Activated T-helper 1 cell treated with anti-CD3 and anti-CD28 coated beads, Interleukin-12 subunit alpha, Interleukin-12 subunit beta, Interleukin-2, Interleukin-4 antibody, amounts not matched to agents 30 ng/mL and 10 ng/mL and 1 ng/mL, durations not matched to agents 14 hours and 24 hours and 36 hours (primary cell): ENCODE results near the gene DRD4. TPM values are rescaled to one million over a fixed set of nuclear protein-coding genes. Genes with fewer than 3 reads are reported as not detected.

Source experiments
- DNase-seq: peaks from one replicate; pipeline ENCODE4 v3.0.0; 2021; ENCODE audit warnings: low spot score
- H3K27ac Mint-ChIP-seq: one replicate; pipeline ENCODE4 v1.8.0; 2021; ENCODE audit warnings: mild to moderate bottlenecking, mixed read lengths
- H3K27me3 Mint-ChIP-seq: one replicate; pipeline ENCODE4 v1.8.0; 2022; ENCODE audit warnings: mild to moderate bottlenecking, moderate library complexity, mixed read lengths; ENCODE audit not compliant: insufficient read depth
- H3K36me3 Mint-ChIP-seq: one replicate; pipeline ENCODE4 v1.8.0; 2021; ENCODE audit warnings: low read depth, mixed read lengths
- H3K4me1 Mint-ChIP-seq: one replicate; pipeline ENCODE4 v1.8.0; 2021; ENCODE audit warnings: low read depth, mixed read lengths
- H3K4me3 Mint-ChIP-seq: one replicate; pipeline ENCODE4 v1.8.0; 2021; ENCODE audit warnings: mild to moderate bottlenecking, moderate library complexity, mixed read lengths
- H3K9me3 Mint-ChIP-seq: one replicate; pipeline ENCODE4 v1.8.0; 2021; ENCODE audit warnings: mixed read lengths
- intact Hi-C: fragments of 100-400 bp; cut with micrococcal nuclease; formaldehyde crosslinking; loops from one replicate; pipeline ENCODE4 v1.15.1; 2024
- total RNA-seq: library from RNA; stranded (reverse); gene quantifications from 2 replicates; pipeline ENCODE4 v1.2.3, GENCODE V29; 2022

DRD4 gene
- total RNA-seq, 1 donor from 2014 or later: 0.47 TPM

GRCh38 chr11:620935-621814 is 15.9 kb upstream of the DRD4 start:
- Mint-ChIP-seq H3K9me3 (no peaks in the 10 kb centered on the region), H3K36me3 (no peaks in the 10 kb centered on the region), H3K4me3 (no peak overlapping the region), H3K4me1 (no peaks in the 10 kb centered on the region), H3K27me3 (peaks cover 6% of the 10 kb centered on the region), H3K27ac (no peak overlapping the region)
- intact Hi-C loops: no loop called here
- no peak for DNase-seq

- no peaks in the 10 kb centered on the region for H3K4me1 Mint-ChIP-seq
- H3K36me3 Mint-ChIP-seq: no peaks in the 10 kb centered on the region
- peaks cover 6% of the 10 kb centered on the region for H3K27me3 Mint-ChIP-seq
- no peak overlapping the region for H3K4me3 Mint-ChIP-seq
- H3K27ac Mint-ChIP-seq: no peak overlapping the region
- H3K9me3 Mint-ChIP-seq: no peaks in the 10 kb centered on the region
- no peak for DNase-seq
- intact Hi-C loops: no loop called here
Observed at GRCh38 chr11:621838-622237, 15.2 kb upstream of the DRD4 start.

- H3K36me3 Mint-ChIP-seq: peaks cover 8% of the 10 kb centered on the region
- intact Hi-C loops: no loop called here
- DNase-seq: no peak
- no peak overlapping the region for H3K27ac Mint-ChIP-seq
- H3K4me3 Mint-ChIP-seq: no peak overlapping the region
- H3K27me3 Mint-ChIP-seq: peaks cover 15% of the 10 kb centered on the region
- no peaks in the 10 kb centered on the region for H3K9me3 Mint-ChIP-seq
- H3K4me1 Mint-ChIP-seq: peaks cover 7% of the 10 kb centered on the region
Observed at GRCh38 chr11:623349-623869, 13.7 kb upstream of the DRD4 start.

- Mint-ChIP-seq H3K27me3 (peaks cover 20% of the 10 kb centered on the region), H3K4me1 (peaks cover 15% of the 10 kb centered on the region), H3K4me3 (no peak overlapping the region), H3K27ac (no peak overlapping the region), H3K9me3 (no peaks in the 10 kb centered on the region), H3K36me3 (peaks cover 10% of the 10 kb centered on the region)
- DNase-seq: no peak
- intact Hi-C loops: no loop called here
Observed at GRCh38 chr11:623999-624704, 12.9 kb upstream of the DRD4 start.

GRCh38 chr11:624705-625635 is 12.1 kb upstream of the DRD4 start, which contains the start of gene CDHR5:
CDHR5 (minus strand) TSS chr11:624955; CDS start chr11:624902, 53 bp downstream.
- Mint-ChIP-seq H3K9me3 (no peaks in the 10 kb centered on the region), H3K4me1 (peaks cover 20% of the 10 kb centered on the region), H3K4me3 (no peak within 1 kb of the TSS), H3K27ac (no peak within 1 kb of the TSS), H3K36me3 (peaks cover 10% of the 10 kb centered on the region), H3K27me3 (peaks cover 20% of the 10 kb centered on the region)
- intact Hi-C loops: no loop called here
- DNase-seq: no peak

- H3K4me1 Mint-ChIP-seq: peaks cover 20% of the 10 kb centered on the region
- intact Hi-C loops: no loop called here
- DNase-seq: no peak
- H3K4me3 Mint-ChIP-seq: no peak overlapping the region
- peaks cover 10% of the 10 kb centered on the region for H3K36me3 Mint-ChIP-seq
- no peaks in the 10 kb centered on the region for H3K9me3 Mint-ChIP-seq
- H3K27ac Mint-ChIP-seq: no peak overlapping the region
- H3K27me3 Mint-ChIP-seq: peaks cover 20% of the 10 kb centered on the region
Observed at GRCh38 chr11:625636-626268, 11.3 kb upstream of the DRD4 start.

GRCh38 chr11:626475-627307 is 10.4 kb upstream of the DRD4 start, which contains the start of gene SCT:
SCT (minus strand) TSS chr11:627181; CDS start chr11:627143, 38 bp downstream.
- no peak for DNase-seq
- H3K4me1 Mint-ChIP-seq: peaks cover 20% of the 10 kb centered on the region
- H3K4me3 Mint-ChIP-seq: no peak within 1 kb of the TSS
- peak within 1 kb of the TSS; percentile 74 for H3K27ac Mint-ChIP-seq
- intact Hi-C loops: no loop called here
- no peaks in the 10 kb centered on the region for H3K9me3 Mint-ChIP-seq
- peaks cover 20% of the 10 kb centered on the region for H3K27me3 Mint-ChIP-seq
- H3K36me3 Mint-ChIP-seq: peaks cover 10% of the 10 kb centered on the region

GRCh38 chr11:627308-627576 is 9.8 kb upstream of the DRD4 start:
- no peak overlapping the region for H3K4me3 Mint-ChIP-seq
- H3K36me3 Mint-ChIP-seq: peaks cover 10% of the 10 kb centered on the region
- no peak overlapping the region for H3K27ac Mint-ChIP-seq
- intact Hi-C loops: no loop called here
- peaks cover 20% of the 10 kb centered on the region for H3K4me1 Mint-ChIP-seq
- H3K9me3 Mint-ChIP-seq: no peaks in the 10 kb centered on the region
- peaks cover 20% of the 10 kb centered on the region for H3K27me3 Mint-ChIP-seq
- DNase-seq: no peak

- H3K4me1 Mint-ChIP-seq: peaks cover 20% of the 10 kb centered on the region
- peaks cover 10% of the 10 kb centered on the region for H3K36me3 Mint-ChIP-seq
- no peak overlapping the region for H3K4me3 Mint-ChIP-seq
- no peak for DNase-seq
- intact Hi-C loops: loop anchor here (1.0 kb wide), 1 partner anchor 12 kb away; no protein-coding TSS in a partner anchor
- no peaks in the 10 kb centered on the region for H3K9me3 Mint-ChIP-seq
- H3K27me3 Mint-ChIP-seq: peaks cover 20% of the 10 kb centered on the region
- peak overlapping the region; percentile 74 for H3K27ac Mint-ChIP-seq
Observed at GRCh38 chr11:628056-628455, 9.0 kb upstream of the DRD4 start.

- H3K4me3 Mint-ChIP-seq: peak overlapping the region; percentile 2
- intact Hi-C loops: no loop called here
- peak overlapping the region; percentile 4 for H3K27ac Mint-ChIP-seq
Observed at GRCh38 chr11:629237-629583, 7.9 kb upstream of the DRD4 start.

GRCh38 chr11:630871-631270 is 6.2 kb upstream of the DRD4 start:
- Mint-ChIP-seq H3K9me3 (no peaks in the 10 kb centered on the region), H3K27me3 (peaks cover 17% of the 10 kb centered on the region), H3K27ac (no peak overlapping the region), H3K4me3 (no peak overlapping the region), H3K4me1 (peaks cover 20% of the 10 kb centered on the region), H3K36me3 (peaks cover 10% of the 10 kb centered on the region)
- intact Hi-C loops: no loop called here
- DNase-seq: no peak

More at GRCh38 chr11:629237-629583, 7.9 kb upstream of the DRD4 start:
- Mint-ChIP-seq H3K9me3 (no peaks in the 10 kb centered on the region), H3K36me3 (peaks cover 10% of the 10 kb centered on the region), H3K4me1 (peaks cover 20% of the 10 kb centered on the region), H3K27me3 (peaks cover 20% of the 10 kb centered on the region)
- no peak for DNase-seq
